G401.6 (cell line): ENCODE measurements around the gene RAB12.
"Not testable (repeated sequence)": the region's sequence is repeated elsewhere in the genome, so short reads cannot be mapped to it uniquely, and the experiment has no call there.

Experiments used
- FAIRE-seq: peaks from 2 replicates; lab custom pipeline; 2012; peaks lifted over from hg19 to GRCh38; lab: Jason Lieb, UNC

Gene RAB12

DNA sequence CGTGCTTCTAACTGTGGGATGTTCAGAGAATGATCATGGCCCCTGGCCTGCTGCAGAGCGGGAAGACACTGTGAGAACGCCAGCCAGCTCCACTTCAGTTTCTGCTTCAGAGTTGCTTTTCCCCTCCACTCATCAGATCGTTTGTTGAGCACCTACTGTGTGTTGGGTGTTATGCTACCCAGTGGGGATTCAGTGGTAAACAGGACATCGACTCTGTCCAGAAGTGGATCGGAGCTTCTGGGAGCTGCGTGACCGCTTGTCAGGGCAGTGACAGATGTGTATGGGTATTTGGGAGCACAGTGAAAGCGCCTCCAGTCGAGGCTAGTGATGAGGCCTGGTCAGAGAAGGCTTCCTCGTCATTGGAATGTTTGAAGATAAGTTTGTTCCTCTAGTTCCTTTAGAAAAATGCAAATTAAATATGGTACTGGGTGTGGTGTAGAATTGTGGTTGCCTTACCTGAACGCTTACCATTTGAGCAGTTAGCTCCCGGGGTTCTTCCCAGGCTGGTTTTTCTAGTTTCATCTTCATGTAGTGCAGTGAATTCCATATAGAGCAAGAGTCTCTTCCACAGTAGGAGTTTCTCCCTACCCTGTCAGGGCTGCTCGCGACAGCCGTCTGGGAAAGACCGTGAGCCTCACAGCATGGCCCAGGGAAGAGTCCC lies 2.8 kb downstream of the RAB12 start:
- no peak for FAIRE-seq

DNA sequence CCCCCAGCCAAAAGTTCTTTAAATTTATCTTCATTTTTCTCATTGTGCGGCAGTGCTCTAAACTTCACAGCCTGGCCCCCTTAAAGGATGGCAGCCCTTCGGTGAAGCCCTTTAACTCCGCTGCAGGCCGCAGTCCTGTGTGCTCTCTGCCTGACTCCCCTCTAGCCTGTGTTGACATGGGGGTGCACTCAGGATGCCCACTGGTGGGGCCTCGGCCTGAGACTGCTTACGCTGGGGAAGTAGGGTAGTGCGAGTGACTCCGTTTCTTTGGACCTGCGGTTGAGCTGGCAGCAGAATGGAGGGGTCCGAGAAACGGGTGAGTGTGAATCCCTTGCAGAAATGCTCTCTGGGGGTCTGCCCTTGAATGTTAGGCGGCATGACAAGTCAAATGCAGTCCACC lies 5.6 kb downstream of the RAB12 start:
- no peak for FAIRE-seq

DNA sequence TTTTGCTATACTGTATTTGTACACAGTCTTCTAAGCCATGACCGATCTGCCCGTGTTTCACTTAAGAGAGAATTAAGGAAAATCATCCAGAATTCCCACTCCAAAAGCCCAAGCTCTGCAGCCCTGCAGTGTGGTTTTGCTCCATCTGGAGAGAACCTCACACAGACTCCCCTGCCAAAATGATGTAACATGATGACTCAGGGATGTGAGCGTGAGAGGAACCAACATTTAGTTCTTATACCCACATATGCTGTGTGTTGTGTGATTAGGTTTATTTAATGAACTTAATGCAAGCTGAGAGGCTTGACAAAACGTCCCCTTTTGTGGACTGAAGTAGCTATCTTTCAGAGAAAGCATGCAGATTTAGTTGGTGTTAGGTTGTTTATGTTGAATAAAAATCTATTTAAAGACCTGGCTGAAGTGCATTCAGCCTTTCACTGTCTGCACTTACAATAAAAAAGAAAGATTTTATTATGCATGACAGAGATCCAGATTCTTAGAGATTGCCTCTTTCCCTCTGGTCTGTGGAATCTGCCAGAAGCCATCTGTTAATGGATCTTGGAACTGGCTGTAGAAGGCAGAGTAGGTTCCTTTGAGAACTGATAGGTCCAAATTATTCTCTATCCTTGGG lies 6.3 kb downstream of the RAB12 start:
- no peak for FAIRE-seq

DNA sequence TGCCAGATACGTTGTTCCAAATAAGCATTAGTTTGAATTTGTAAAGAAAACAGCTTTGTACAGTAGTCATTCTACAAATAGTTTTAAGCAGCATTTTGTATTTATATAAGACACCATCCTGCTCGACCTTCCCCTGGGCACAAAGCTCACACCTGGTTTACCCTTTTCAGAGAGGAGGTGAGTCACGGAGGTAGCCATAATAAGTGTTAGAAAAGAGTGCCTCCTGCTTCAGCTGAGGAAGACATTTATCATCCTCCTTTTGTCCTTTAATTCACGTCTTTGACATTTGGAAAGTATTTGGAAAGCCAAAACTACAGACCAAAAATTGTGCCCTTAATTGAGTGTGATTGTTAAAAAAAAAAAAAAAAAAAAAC lies 6.8 kb downstream of the RAB12 start:
- FAIRE-seq: no peak

DNA sequence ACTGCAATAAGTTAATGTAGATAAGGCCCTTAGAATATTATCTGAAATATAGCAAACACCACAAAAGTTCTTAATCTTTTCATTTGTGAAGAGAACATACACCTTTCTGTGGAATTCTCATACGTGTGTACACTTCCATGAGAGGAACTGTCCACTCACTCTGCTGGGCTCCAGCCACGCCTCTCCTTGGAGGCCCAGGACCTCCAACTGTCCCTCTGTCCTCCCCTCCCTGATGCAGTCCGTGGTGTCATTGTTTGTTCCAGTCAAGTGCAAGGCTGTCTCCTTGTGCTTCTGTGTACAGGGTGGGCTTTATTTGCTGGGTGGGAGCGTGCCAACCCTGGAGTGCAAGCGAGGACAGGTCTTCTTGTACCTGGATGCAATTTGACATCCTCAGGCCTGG lies 8.7 kb downstream of the RAB12 start:
- FAIRE-seq: no peak

DNA sequence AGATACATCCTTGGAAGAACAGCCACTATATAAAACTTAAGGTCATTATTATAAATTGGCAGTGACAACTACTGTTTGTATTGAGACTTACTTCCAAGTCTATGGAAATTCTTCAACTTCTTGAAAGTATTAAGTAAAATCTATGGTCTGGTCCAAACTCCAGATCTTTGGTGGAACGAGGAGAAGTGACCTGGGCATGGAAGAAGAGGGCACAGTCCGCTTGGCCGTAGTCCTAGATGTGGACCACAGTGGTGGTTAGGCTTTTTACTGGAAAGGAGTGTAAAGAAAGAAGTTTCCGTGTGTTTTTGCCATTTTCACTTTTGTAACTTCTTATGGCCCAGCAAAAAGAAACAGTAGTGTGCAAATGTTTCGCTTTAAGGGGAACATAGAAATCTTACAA lies 9.8 kb downstream of the RAB12 start:
- FAIRE-seq: no peak

DNA sequence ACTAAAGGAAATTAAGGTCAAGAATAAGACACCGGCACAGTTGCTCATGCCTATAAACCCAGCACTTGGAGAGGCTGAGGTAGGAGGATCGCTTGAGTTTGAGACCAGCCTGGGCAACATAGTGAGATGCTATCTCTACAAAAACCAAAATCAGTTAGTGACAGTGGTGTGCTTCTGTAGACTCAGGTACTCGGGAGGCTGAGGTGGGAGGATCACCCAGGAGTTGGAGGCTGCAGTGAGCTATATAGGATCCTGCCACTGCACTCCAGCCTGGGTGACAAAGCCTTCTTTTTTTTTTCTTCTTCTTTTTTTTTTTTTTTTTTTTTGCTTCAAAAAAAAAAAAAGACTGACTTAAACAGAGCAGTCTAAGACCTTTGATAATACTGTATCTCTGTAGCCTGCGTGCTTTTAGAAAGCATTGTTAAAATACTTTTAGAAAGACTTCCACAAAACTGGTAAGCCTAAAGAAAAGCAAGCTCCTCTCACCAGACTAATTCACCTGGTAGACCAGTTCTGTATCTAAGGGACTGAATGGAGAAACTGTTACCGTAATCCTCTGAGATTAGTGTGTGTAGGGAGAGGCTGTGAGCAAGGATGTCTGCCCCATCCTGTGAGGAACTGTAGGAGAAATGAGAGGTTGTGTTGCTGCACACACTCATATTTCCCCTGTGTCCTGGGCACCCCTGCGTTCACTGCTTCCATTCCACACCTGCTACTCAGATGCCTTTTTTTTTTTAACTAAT lies 10.8 kb downstream of the RAB12 start:
- no peak for FAIRE-seq

DNA sequence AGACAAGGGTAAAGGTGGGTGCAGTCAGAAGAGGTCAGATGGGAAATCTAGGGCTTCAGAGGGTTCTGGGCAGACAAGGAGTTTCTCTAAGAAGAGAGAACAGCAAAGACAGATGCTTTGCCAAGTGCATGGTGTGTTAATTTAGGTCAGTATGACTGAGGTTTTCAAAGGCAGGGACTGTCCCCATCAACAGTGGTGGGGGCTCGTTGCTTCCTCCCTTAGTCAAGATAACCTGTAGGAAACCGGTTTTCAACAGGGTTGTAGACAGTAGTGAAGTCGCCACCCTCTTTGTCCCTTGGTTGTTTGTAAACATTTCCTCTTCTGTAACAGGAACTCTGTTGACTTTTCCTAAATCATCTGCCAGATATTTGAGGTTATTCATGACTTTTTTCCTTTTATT lies 11.6 kb downstream of the RAB12 start:
- no peak for FAIRE-seq

DNA sequence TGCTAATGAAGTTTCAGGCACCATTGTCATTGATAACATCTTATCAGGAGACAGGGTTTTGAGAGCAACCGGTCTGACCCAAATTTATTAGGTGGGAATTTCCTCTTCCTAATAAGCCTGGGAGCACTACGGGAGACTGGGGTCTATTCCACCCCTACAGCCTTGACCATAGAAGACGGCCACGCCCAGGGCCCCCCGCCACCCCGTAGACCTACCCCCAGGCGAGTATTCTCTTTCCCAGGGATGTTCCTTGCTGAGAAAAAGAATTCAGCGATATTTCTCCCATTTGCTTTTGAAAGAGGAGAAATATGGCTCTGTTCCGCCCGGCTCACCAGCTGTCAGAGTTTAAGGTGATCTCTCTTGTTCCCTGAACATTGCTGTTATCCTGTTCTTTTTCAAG lies 13.4 kb downstream of the RAB12 start:
- not testable (repeated sequence) for FAIRE-seq

DNA sequence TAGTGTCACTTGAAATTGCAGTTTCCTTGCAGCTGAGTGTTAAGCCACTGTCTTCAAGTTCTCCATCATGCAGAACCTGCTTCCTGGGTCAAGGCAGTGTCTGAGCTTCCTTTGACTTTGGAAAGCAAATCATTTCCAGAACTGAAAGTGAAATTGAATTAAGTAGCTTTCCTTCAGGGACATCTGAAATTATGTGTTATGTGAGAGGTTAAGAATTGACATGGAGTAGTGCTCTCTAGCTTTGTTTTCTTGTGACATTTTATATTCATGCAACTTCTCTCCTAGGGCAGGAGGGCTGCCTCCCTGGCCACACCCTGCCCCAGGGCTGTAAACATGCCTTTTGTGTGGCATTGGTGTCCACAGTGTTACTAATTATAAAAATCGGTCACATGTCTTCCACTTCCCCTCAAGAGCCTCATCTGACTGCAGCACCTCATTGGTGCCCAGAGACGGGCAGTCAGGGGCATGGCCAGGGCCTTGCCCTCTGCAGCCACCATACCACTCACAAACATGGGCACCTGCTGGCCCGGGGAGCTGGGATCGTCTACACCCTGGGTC lies 14.4 kb downstream of the RAB12 start:
- FAIRE-seq: no peak

DNA sequence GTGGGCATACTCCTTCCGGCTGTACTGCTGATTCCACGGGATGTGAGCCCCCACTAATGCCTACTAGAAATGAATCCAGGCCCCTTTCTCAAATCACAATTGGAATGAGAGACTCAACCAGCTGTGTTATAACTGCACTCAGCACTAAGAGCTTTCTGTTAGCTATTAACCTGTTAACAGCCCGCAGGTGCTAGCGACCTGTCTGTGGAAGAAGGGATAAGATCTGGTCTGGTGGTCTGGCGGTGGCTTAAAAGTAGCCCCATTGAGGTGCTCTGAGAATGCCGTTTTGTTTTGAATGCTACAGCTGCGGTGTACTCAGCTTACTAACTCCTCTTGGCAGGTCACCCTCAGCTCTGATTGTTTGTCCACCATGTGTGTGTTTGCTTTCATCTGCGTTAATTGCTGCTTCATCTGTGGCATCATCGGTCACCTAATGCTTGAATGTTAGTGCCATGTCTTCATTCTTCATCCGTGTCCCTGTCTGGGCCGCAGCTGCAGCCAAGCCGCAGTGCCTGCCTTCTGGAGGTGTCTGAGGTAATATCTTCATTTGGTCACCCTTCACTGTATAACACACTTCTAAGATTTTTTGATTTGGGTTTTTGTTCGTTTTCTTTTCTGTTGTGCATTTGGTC lies 16.3 kb downstream of the RAB12 start:
- FAIRE-seq: no peak

DNA sequence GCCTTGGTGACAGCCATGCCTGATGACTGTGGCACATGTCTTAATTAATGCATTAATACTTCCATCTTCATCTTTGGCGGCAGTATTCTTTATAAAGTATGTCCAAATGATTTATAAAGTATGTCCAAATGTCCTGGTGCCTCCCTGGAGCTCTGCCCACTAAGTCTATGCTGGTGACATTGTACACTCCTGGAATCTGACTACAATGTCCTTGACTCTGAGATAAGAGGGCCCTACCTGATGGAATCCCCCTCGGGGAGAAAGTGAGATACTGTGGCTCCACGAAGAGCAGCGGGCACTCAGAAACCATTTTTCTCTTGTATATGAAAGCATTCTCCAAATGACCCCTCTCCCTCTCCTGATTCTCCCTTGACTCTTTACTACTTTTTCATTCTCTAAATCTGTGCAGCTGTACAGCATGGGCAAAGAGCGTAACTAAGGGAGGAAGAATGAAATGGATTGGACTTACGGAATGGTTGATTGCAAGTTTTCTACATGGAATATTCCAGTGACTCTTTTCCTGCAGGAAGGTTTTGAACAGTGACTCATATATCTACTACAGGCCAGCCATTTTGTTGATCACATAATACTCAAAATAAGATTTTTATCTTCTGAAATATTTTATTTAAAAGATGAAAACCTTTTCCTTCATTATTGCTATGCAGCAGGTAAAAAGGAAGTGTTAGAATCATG lies 17.3 kb downstream of the RAB12 start:
- no peak for FAIRE-seq

DNA sequence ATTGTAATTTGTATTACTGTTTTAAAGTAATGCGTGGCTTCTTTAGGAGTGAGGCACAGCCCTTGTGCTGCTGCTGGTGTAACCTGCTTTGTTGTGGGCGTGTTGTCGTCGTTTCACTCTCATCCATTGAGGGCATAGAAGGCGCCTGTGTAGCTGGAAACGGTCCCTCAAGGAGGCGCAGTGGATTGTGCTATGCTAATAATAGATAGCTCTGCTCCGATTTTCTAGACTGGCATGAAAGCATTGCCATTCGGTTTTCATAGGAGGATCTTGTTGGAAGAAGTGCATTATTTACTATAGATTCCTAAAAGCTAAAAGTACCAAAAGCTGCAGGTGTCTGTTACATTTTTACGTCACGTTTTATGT lies 17.9 kb downstream of the RAB12 start:
- FAIRE-seq: no peak

DNA sequence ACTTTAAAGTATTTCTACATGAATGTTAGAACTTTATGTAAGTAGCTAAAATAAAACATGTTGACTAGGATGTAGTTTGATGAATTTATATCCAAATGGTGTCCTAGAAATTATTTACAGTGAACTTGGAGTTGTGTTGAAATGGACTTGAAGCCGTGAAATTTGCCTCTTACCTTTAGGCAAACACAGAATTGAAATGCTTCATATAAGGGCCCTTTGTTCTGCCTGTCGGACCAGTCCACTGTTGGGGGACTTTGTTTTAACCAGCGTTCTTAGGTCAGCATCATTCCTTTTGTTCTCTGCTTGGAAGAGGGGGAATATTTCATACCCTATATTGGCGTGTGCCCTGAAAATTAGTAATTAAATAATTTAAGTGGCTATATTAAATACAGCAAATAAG lies 18.3 kb downstream of the RAB12 start:
- FAIRE-seq: no peak

DNA sequence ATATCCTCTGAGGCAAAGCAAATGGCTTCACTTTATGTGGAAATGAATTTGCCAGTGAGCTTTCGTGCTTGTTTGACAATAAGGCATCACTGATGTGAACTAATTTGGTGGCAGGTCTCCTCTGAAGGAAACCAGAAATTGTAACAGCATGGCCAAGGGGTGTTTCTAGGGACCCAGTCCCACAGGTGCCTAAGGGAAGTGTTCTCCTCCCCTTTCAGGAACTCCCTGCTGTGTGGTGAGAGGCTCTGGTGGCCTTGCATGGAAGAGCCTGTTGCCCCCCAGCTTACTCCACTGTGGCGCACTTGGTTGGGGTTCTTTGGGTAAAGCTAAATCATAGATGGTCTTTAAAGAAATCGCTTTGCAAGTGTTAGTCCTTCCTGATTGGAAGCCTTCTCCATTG lies 20.4 kb downstream of the RAB12 start:
- no peak for FAIRE-seq

DNA sequence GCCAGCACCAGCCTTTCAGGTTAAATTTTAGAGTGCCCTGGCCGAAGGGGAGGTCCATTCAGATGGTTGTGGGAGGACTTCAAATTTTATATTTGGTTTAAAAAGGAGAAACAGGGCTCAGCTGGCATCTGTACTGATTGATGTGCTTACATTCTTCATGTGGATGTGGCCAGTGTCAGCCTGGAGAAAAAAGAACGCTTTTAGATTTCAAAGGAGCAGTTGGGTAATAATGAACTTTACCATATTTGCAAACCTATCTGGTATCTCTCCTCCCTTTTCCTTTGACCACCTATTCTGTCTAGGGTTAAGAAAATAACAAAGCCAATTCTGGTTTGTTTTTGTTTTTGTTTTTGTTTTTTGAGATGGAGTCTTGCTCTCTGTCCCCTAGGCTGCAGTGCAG lies 21.3 kb downstream of the RAB12 start:
- FAIRE-seq: no peak

DNA sequence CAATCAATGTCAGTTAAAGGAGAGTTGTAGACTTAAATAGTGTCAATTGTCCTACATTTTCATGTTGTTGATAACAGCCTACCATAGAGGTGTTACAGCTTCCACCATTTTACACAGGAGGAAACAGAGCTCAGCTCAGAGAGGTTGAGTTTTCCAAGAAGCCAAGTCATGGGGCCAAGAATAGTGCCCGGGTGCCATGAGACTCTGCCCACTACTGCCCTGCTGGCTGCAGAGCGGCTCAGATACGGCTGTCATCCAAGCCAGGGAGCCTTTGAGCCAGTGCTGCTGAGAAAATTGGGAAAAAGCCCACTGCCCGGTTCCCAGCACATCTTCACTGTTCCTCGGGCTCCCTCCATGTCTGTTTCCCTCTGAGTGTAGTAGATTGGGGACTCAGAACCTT lies 22.0 kb downstream of the RAB12 start:
- no peak for FAIRE-seq

DNA sequence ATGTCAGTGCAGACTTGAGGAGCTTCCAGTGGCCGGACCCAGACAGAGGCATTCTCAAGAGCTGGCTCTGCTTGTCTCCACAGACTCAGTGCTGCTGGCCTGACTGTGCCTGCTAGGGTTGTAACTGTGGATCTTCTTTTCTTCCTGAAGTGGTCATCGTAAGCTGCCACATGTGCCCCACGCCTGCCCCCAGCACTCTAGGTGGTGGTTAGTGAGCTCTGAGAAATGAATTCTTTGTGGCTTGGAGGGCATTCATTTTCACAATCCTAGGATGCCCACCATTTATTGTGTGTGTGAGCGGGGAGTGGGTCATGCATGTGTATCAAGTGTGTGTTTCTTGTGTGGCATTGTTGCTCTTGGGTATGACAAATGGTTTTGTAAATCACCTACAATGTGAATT lies 23.1 kb downstream of the RAB12 start:
- no peak for FAIRE-seq

DNA sequence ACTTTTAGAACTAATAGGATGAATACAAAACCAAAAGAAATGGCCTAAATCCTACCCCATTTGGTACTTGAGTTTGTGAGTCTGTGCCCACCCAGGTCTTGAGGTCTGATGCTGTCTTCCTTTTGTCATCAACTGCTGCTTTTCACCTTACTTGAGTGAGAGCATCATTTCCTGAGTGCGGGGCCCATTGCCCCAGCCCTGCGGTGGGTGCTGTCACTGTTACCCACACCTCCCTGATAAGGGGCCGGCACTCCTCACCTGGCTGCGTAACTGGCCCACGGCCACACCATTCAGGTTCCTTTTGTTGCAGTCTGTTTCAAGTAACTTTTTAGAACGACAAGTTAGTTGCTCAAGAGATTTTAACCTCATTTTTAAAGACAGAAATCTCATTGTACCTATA lies 25.3 kb downstream of the RAB12 start:
- no peak for FAIRE-seq

DNA sequence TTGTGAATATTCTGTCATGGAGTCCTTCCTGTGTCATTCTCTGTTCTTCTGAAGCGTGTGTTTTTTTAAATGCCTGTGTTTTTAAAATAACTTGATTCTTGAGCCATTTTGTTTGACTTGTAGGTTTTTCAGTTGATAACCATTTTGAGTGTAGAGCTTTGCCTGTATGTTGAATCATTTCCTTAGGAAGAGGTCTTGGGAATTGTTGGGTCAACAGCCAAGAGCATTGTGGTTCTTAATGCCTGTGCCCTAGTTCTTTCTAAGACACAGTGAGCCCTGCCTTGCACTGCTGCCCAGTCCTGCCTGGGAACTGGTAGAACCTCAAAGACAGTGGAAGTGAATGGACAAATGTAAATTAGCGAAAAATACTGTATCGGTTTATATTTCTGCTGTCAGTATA lies 25.9 kb downstream of the RAB12 start:
- no peak for FAIRE-seq

DNA sequence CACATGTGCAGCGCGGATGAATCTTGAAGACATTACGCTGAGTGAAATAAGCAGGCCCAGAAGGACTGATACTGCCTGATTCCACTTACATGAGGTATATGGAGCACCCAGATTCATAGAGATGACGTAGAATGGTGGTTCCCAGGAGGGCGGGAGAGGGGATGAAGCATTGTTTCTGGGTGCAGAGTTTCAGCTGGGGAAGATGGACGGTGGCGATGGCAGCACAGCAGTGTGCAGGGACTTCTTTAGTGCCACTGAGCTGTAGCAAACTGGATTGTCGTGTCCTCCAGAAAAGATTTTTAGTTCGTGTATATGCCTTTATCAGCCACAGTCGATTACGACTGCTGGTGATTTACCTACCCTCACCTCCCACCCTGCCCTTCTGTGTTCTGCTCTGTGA lies 30.5 kb downstream of the RAB12 start:
- FAIRE-seq: no peak

DNA sequence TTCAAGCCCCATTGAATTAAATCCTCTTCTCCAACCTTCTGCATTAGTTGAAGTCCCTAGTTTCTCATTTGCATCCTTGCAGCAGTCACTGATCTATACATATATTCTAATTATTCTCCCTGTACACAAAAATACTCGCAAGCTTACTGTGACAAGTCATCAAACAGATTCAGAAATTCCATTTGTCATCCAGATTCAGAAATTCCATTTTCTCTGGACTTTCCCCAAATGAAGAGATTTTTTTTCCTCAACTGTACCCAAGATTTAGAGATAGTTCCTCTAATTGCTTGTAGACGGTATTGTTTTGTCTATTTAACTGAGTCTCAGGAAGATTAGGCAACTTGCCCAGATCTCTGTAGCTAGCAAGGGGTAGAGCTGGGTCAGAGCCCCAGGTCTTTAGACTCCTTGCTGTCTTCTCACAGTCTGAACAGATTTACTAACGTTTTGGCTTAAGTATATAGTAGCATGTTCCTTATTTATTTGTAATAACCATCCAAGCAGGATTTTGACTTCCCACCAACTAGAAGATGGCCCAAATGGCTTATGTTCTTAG lies 34.2 kb downstream of the RAB12 start:
- FAIRE-seq: no peak
